Measurements from ENCODE around the gene ADGRE1.

The ADGRE1 gene

GRCh38 chr19:6848986-6849385, 38.4 kb upstream of the ADGRE1 start:
- H3K27ac ChIP-seq (ENCODE audit: extremely low read depth, low read depth, low read length) = no peak overlapping the region
- H3K36me3 ChIP-seq (ENCODE audit: control insufficient read depth in 2 of 2, insufficient read depth in 1 of 2, low read length in 2 of 2) = no peaks in the 10 kb centered on the region
- H3K4me1 ChIP-seq (ENCODE audit: control insufficient read depth, insufficient read depth, low read length) = no peaks in the 10 kb centered on the region
- no peaks in the 10 kb centered on the region for H3K9me3 ChIP-seq (ENCODE audit: control insufficient read depth, insufficient read depth, low read depth, low read length)
- ChIA-PET POLR2A (no interaction called here), CTCF (interaction anchor here (0.6 to 1.0 kb wide), 2 partner anchors 14 to 241 kb away, joined by 3 read pairs; no protein-coding TSS in a partner anchor)
- TF ChIP-seq ZNF600 (tag by site-specific recombination; IDR thresholded peaks at IDR 0.05) = no peak
- H3K4me3 ChIP-seq (ENCODE audit: low read depth, low read length) = no peak overlapping the region

GRCh38 chr19:6849876-6850275, 37.5 kb upstream of the ADGRE1 start:
- Histone ChIP-seq H3K36me3 (ENCODE audit: control insufficient read depth in 2 of 2, insufficient read depth in 1 of 2, low read length in 2 of 2) (no peaks in the 10 kb centered on the region), H3K27ac (ENCODE audit: extremely low read depth, low read depth, low read length) (no peak overlapping the region), H3K4me3 (ENCODE audit: low read depth, low read length) (no peak overlapping the region), H3K4me1 (ENCODE audit: control insufficient read depth, insufficient read depth, low read length) (no peaks in the 10 kb centered on the region), H3K9me3 (ENCODE audit: control insufficient read depth, insufficient read depth, low read depth, low read length) (no peaks in the 10 kb centered on the region)
- TF ChIP-seq ZNF146 (tag by site-specific recombination; IDR thresholded peaks at IDR 0.05) (0 out of 2 replicates have a peak, but pooled peaks have one; percentile 0), ZBTB1 (tag by site-specific recombination; IDR thresholded peaks at IDR 0.05) (no peak)
- CTCF ChIA-PET = interaction anchor here (0.6 kb wide), 1 partner anchor 8 kb away, joined by 3 read pairs; no protein-coding TSS in a partner anchor
- POLR2A ChIA-PET = interaction anchor here (0.6 kb wide), 1 partner anchor 192 kb away, joined by 3 read pairs; no protein-coding TSS in a partner anchor

DNA sequence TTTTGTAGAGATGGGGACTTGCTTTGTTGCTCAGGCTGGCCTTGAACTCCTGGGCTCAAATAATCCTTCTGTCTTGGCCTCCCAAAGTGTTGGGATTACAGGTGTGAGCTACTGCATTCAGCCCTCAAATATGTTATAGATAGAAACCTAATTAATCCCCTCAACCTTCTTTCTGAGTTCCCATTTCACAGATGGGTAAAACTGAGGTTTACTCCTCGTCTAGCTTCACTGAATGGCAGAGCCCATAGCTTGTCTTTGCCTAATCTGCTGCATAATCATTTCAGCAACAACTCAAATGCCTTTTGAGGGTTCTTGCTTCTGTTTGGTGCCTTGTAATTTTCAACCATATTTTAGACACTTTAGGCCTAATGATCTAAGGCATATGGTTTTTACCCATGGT, 36.0 kb upstream of the ADGRE1 start:
- TF ChIP-seq ZNF26 (tag by site-specific recombination; IDR thresholded peaks at IDR 0.05) (peak; percentile 55), GLI2 (tag by site-specific recombination; IDR thresholded peaks at IDR 0.05; ENCODE audit: borderline replicate concordance, low read depth) (no peak), ZNF664 (tag by site-specific recombination; IDR thresholded peaks at IDR 0.05) (no peak), ZBTB44 (tag by site-specific recombination; IDR thresholded peaks at IDR 0.05) (no peak), ZNF571 (tag by site-specific recombination; IDR thresholded peaks at IDR 0.05) (no peak), ZNF530 (tag by site-specific recombination; IDR thresholded peaks at IDR 0.05; ENCODE audit: low read depth) (no peak)
- TF ChIP-seq, protein P1, sequence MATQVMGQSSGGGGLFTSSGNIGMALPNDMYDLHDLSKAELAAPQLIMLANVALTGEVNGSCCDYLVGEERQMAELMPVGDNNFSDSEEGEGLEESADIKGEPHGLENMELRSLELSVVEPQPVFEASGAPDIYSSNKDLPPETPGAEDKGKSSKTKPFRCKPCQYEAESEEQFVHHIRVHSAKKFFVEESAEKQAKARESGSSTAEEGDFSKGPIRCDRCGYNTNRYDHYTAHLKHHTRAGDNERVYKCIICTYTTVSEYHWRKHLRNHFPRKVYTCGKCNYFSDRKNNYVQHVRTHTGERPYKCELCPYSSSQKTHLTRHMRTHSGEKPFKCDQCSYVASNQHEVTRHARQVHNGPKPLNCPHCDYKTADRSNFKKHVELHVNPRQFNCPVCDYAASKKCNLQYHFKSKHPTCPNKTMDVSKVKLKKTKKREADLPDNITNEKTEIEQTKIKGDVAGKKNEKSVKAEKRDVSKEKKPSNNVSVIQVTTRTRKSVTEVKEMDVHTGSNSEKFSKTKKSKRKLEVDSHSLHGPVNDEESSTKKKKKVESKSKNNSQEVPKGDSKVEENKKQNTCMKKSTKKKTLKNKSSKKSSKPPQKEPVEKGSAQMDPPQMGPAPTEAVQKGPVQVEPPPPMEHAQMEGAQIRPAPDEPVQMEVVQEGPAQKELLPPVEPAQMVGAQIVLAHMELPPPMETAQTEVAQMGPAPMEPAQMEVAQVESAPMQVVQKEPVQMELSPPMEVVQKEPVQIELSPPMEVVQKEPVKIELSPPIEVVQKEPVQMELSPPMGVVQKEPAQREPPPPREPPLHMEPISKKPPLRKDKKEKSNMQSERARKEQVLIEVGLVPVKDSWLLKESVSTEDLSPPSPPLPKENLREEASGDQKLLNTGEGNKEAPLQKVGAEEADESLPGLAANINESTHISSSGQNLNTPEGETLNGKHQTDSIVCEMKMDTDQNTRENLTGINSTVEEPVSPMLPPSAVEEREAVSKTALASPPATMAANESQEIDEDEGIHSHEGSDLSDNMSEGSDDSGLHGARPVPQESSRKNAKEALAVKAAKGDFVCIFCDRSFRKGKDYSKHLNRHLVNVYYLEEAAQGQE (tag by site-specific recombination; IDR thresholded peaks at IDR 0.05) = no peak
- TF ChIP-seq, protein P2, sequence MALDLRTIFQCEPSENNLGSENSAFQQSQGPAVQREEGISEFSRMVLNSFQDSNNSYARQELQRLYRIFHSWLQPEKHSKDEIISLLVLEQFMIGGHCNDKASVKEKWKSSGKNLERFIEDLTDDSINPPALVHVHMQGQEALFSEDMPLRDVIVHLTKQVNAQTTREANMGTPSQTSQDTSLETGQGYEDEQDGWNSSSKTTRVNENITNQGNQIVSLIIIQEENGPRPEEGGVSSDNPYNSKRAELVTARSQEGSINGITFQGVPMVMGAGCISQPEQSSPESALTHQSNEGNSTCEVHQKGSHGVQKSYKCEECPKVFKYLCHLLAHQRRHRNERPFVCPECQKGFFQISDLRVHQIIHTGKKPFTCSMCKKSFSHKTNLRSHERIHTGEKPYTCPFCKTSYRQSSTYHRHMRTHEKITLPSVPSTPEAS (tag by site-specific recombination; IDR thresholded peaks at IDR 0.05) = no peak
- Histone ChIP-seq H3K9me3 (ENCODE audit: control insufficient read depth, insufficient read depth, low read depth, low read length) (no peaks in the 10 kb centered on the region), H3K4me1 (ENCODE audit: control insufficient read depth, insufficient read depth, low read length) (no peaks in the 10 kb centered on the region), H3K4me3 (ENCODE audit: low read depth, low read length) (no peak overlapping the region), H3K27ac (ENCODE audit: extremely low read depth, low read depth, low read length) (no peak overlapping the region), H3K36me3 (ENCODE audit: control insufficient read depth in 2 of 2, insufficient read depth in 1 of 2, low read length in 2 of 2) (no peaks in the 10 kb centered on the region)
- POLR2A ChIA-PET = no interaction called here
- CTCF ChIA-PET = interaction anchor here (4.7 kb wide), 1 partner anchor 12 kb away, joined by 30 read pairs; no protein-coding TSS in a partner anchor
